HG02610 (cell line): Measurements from ENCODE around the gene PRELID3B.
A peak's percentile ranks its signal among the peaks of the same experiment; 100 is the strongest.
"Not testable (repeated sequence)": the region's sequence is repeated elsewhere in the genome, so short reads cannot be mapped to it uniquely, and the experiment has no call there.

Experiments
- ATAC-seq: cut with Tn5 transposase; IDR thresholded peaks from one replicate; pipeline ENCODE4 v1.9.1; 2021; ENCODE audit warnings: mild to moderate bottlenecking, moderate library complexity; ENCODE audit not compliant: unreplicated experiment

PRELID3B gene

DNA sequence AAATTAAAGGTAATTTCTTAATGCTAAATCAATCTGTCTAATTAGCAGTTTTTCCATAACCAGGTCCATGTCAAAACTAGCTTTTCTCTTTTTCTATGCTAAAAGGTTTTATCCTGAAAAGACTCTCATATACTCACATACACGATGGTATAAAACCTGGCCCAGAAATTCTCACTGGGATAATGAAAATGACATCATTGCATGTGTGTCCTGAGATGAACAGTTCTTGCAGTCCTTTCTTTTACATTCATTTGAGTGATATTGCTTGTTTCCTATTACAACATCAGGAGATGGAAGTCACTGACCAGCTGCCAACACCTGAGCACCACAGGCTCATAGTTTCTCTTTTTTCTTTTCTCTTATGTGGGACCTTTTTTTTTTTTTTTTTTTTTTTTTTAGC is 7.9 kb upstream of the PRELID3B start:
- no peak for ATAC-seq

- no peak for ATAC-seq
Observed at GRCh38 chr20:59048681-59049030, 6.1 kb upstream of the PRELID3B start.

GRCh38 chr20:59047938-59048680 is 5.5 kb upstream of the PRELID3B start:
- ATAC-seq = no peak

DNA sequence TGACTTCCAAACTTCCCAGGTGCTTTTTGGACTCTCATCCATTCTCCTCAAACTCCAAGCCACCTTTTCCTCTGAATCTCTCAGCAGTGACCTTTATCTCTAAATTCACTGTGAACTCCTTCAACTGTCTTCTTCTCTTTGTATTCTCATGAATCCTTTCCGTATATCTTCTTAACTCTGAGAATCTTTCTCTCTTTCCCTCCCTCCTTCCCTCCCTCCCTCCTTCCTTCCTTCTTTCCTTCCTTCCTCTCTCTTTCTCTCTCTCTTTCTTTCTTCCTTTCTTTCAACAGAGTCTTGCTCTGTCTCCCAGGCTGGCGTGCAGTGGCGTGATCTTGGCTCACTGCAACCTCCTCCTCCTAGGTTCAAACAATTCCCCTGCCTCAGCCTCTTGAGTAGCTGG is 4.3 kb upstream of the PRELID3B start:
- no peak for ATAC-seq

DNA sequence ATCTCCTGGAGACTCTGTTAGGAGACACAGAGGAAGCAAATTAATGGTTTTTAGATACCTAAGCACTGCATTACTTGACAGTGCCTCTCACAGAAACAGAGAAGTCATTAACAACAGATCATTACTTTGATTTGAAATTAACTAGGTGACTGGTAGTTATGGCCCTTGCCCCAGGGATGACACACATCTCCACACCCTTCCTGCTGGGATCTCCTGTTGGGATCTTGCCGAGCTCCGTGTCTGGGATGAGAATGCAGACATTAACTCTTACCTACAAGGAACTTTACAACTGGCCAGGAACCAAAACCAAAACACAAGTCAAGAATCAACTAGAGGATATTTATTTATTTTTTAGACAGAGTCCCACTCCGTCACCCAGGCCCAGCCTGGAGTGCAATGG is 2.2 kb upstream of the PRELID3B start:
- no peak for ATAC-seq

DNA sequence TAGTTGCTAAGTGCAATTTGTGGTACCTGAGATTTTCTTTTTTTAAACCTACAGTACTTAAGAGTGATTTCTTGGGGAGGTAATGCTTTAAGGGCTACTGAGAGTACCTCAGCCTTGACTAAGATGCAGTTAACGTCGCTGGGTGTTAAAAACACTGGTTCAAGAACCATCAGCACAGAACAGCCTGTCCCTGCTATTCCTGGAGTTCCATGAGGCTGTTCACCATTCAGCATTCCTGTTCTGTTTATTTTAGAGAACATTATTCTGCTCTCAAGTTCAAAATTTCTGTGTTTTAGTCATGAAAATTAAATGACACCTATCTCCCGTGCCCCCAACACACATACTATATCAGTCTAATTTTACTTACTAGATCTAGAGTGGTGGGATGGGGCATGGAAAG is 1.7 kb upstream of the PRELID3B start:
- ATAC-seq = no peak

DNA sequence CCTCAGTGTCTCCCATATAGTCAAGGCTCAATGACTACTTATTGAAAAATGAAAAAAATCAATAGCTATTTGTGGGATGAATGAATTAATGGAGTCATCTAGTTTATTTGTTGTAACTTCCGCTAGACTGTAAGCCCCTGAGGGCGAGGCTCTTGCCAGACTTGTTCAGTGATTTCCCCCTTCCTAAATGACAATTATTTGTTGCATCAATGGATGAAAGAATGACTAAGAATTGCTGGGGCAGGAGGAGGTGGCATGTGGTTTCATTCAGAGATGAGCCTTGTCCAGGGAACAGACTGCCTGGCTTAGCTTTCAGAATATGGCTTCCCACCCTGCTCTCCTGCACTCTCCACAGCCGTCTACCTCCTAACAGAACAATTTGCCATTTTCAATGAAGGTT is 1.1 kb upstream of the PRELID3B start:
- no peak for ATAC-seq

- peak; percentile 95 for ATAC-seq
Observed at GRCh38 chr20:59042796-59043631, 428 bp upstream of the PRELID3B start.

DNA sequence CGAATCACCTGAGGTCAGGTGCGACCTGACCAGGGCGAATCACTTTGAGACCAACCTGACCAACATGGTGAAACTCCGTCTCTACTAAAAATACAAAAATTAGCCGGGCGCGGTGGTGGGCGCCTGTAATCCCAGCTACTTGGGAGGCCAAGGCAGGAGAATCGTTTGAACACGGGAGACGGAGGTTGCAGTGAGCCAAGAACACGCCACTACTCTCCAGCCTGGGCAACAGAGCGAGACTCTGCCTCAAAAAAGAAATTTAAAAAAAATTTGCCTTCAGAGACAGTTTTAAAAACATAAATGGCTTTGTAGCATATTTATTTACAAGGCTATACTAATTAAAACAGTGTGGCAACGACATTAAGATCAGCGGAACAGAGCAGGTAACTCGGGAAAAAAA is 1.1 kb downstream of the PRELID3B start:
- not testable (repeated sequence) for ATAC-seq

DNA sequence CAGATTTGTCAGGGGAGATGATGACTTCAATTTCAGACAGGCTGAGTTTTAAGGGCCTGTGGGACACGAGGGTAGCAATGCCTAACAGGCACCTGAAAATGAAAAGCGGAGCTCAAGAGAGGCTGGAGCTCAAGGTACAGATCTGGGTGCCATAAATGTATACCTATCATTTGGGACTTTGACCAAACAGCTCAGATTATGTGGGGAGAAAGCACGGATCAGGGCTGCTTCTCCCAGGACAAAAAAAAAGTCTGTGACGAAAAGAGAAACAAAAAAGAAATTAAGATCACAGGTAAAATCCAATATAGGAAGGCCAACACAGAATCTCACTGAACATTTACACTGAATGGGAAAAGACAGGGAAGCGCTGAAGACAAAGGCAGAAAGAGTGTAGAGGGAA is 1.9 kb downstream of the PRELID3B start:
- ATAC-seq = no peak

DNA sequence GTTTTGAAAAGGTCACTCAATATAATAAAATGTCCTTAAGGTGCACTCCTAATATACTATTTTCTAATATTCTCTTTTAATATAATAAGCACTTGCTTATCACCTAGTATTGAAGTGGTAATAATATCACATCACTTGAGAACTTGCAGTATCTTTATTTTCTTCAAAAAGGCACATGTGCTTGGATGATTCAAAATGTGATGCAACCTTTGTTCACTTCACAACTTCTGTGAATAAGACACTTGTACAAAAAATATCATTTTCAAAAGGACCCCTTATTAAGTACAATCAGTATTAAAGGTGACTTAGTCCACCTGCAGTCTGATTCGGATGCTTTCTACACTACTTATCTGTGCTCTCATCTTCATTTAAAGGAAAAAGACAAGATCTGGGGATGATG is 3.4 kb downstream of the PRELID3B start:
- no peak for ATAC-seq

DNA sequence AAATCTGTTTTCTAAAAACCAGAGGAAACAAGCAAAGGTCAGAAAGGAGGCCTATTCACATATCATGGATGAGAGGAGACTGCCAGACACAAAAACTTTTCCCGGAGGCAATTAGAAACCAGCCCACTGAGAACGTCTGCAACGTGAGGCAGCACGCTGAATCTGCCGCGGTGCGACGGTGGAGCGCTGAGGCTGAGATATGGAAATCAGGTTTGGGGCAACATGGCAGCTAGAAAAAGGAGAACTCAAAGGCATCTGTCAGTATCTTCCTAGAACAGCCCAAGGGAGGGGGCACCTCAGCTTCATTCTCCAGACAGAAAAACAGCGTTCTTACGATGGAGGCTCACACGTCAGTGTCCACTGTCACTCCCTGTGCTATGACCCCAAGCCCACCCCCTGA is 5.2 kb downstream of the PRELID3B start:
- ATAC-seq = no peak

GRCh38 chr20:59035381-59035780 is 7.2 kb downstream of the PRELID3B start:
- no peak for ATAC-seq

GRCh38 chr20:59033616-59034165 is 8.9 kb downstream of the PRELID3B start:
- ATAC-seq = no peak

DNA sequence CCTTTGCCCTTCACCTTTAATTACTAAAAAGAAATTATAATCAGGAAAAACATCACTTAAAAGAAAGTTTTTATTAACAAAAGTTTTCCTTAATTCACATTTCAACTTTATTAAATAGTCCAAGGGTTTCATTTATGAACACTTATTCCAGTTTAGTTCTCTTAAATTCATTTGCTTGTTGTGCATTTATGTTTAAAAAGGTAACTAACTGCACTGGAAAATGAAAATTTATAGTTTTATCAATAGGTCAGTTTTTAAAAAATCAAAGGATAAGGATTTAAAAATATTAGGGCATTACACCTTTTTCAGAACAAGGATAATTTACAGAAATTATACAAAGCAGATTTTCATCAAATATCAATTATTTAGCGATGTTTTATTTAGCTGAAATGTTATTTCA is 9.5 kb downstream of the PRELID3B start:
- ATAC-seq = no peak

DNA sequence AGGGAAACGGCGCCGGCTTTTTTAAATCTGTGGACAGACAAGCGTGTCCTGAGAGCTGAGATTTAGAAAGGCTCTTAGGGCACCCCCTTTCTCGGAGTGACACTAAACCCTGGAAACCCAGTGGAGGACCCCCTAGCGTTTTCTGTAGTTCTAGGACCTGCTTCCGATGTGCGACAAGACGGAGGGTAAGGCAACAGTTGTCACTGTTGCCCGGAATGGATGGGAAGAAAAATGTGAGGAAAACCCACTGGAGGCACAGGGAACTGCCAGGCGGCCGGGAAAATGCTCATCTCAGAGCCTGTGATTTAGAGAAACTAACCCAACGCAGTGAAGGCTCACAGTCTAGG is 9.9 kb downstream of the PRELID3B start:
- no peak for ATAC-seq

DNA sequence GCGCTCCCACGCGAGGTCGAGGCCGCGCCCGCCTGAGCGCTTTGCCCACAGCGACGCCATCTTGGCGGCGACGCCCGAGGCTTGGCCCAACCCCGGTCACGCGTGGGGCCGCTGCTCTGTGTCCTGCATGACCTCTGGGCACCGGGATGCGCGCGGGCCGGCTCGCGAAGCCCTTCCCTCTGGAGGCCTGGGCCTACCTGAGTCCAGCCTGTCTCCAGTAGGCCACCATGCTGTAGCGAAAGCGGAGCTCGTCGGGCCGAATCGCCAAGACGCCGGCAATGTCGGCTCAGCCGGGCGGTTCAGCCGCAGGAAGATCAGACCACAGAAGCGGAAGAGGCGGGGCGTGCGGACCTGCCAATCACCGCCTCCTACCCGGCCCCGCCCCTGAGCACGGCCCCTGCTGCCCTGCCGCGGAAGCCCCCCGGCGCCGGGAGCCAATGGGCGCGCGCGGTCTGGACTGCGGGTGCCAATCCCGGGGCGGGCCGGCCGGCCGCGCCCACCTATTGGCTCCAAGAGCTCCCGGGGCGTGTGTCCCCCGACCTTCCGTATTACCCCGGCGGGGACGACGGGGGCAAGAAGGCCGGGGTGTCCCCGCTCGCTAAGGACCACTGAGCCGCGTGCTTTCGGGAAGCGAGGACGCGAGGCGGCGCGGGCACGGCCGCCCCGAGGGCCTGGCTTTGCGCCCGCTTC is 10.4 kb downstream of the PRELID3B start, which contains the start of gene ATP5F1E:
Gene ATP5F1E (minus strand): TSS at position 313 of the 690 bp plus-strand sequence. CDS start 84 bp downstream, at position 229.
- peak; percentile 93 for ATAC-seq

DNA sequence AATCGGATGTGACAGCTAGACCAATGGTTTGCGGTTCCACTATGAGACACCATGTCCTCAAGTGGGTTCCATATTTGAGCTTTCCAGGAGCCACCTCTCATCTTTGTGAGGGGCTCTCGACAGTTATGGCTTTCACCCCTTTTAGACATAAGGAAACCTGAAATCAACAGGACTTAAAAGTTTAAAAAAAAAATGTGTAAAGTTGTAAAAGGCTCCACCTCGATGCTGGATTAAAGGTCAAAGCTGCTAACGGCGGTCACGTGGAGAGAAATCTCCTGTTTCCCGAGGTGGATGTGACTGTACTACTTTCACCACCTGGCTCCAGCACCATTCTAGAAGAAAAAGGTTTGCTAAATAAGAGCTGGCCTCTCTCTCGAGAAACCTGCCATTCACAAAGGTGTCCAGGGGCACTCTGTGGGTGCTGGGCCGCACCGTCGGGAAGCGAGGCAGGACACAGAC is 11.0 kb downstream of the PRELID3B start:
- ATAC-seq = no peak

DNA sequence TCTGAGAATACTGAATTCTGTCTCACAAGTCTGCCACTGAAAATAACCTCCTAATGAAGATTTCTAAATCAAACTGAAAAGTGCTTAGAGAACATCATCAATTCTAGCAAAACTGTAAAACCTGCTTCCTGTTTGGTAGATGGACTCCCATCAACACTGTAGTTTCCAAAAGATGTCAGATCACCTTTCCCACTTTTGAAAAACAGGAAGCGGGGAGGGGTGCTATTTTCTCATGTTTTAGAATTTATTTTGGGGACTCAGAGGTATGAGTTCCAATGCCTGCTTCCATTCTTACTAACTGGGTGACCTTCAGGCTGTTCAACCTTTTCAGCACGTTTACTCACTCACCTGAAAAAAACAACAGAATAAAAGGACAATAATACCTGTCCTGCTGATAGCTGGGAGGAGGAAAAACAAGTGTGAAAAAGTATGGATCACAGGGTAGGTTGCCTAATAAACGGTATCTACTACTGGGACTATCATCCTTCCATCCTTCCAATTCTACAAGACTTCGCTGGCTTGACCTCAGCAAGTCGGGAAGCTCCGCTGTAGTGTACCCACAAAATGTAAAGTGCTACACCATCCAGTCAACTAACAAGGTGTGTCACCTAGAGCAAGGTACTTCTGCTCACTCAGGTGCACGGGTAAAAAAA is 11.5 kb downstream of the PRELID3B start:
- no peak for ATAC-seq

DNA sequence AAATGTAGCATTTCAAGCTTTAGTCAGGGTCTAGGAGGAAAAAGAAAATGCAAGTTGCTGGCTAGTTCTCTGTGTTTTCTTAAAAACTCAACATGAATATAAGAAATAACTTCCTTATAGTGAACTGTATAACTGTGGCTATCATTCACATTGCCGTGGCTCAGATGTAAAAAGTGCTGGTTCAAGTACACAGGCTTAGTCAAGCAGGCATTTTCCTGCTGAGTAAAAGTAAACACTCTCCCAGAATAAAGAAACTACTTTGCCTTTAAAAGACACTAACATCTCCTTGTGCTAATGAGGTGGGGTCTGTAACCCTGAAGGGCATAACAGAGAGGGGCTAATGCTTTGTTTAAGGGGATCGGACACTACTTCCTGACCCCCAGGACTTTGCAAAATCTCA is 13.8 kb downstream of the PRELID3B start:
- no peak for ATAC-seq
